HL-60/S4 (cell line): ENCODE measurements around the gene LAIR1.

Experiments
- in situ Hi-C: fragments of 300-500 bp; cut with MboI; formaldehyde crosslinking; loops from 2 replicates; pipeline ENCODE4 v1.14.3; 2022; ENCODE audit warnings: low sequenced_read_pairs

LAIR1 gene

DNA sequence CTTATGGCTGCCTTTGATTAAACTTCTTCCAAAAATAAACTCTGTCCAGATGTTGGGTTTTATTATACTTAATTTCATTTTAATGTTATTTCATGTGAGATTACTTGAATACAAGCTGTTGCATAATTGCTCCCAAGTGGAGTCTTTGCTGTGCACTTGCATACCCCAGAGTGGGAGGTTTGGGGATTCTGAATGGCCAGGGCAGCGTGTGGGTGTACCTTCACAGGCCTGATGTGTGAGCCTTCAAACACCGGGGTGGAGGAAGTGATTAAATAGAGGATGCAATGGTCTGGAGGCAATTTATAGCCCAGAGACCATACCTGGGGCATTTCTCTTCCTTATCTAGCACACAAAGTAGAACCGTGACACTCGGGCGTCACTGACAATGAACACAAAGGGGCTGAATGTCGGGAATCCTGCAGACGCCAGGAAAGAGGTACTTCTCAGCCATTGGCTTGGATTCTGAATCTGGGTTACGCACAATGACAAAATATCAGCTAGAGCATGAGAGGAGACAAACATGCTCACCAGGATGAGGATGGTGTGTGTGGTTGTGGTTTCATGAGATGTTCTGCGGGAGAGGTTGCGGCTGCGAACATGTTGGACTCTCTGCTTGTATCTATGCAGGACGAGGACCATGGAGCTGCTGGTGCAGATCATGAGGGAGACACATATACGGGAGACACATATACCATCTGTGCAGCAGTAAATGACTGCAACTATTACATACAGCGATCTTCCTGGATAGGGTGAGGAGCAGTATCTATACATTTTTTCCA is 44.6 kb downstream of the LAIR1 start:
- in situ Hi-C loops: no loop called here

GRCh38 chr19:54319049-54319448 is 45.7 kb downstream of the LAIR1 start:
- in situ Hi-C loops: no loop called here

- in situ Hi-C loops: no loop called here
Measured at GRCh38 chr19:54317965-54318240, 46.8 kb downstream of the LAIR1 start.

DNA sequence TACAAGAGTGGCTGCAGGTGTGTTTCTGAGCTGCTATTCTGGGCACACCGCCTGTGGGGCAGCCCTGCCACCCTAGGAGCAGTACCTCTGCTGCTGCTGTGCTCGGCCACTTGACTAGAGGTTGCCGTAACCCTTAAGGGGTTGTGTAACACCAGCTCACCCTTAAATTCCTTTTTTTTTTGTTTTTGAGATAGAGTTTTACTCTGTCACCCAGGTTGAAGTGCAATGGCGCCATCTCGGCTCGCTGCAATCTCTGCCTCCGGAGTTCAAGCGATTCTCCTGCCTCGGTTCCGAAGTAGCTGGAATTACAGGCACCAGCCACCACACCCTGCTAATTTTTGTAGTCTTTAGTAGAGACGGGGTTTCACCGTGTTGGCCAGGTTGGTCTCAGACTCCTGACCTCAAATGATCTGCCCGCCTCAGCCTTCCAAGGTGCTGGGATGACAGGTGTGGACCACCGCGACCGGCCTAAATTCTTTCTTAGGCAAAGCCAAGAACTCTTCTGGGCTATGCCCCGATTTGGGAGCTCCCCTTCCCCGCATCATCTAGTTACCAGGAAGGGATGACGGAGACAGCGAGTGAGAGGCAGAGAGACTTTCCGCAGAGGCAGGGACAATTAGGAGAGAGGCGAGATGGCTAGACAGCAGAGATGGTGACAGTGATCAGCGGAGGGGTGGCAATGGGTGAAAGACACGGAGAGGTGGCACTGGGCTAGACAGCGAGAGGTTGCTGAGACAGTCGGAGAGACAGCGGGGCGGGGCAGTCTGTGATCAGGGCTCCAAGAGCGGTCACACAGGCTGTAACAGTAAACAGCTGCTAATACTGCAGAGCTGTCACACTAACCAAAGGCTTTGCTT is 47.4 kb downstream of the LAIR1 start:
- in situ Hi-C loops: no loop called here

GRCh38 chr19:54316746-54317107 is 48.0 kb downstream of the LAIR1 start:
- in situ Hi-C loops: no loop called here

DNA sequence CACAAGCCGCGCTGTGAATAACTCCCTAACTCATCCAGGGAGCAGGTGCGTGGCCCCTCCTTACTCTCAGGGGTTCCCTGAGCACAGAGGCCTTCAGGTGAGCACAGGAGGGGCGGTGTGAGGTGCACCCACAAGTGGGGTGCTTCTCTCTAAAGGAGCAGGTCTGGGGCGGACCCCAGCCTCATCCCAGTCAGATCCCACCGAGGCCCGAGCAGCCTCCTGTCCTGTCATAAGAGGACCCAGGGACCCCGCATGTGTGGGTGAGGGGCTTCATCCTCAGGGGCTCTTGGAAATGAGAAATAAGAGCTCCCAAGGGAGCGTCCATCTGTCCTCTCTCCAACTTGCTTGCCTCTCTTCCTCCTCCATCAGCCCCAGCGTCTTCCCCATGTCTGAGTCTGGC is 48.8 kb downstream of the LAIR1 start:
- in situ Hi-C loops: no loop called here

- in situ Hi-C loops: no loop called here
Measured at GRCh38 chr19:54312436-54313377, 52.0 kb downstream of the LAIR1 start, which contains the start of gene LILRA5. TSS of gene LILRA5 (minus strand) at chr19:54313166. CDS start at chr19:54313019, 147 bp downstream.

- in situ Hi-C loops: no loop called here
Measured at GRCh38 chr19:54312011-54312410, 52.7 kb downstream of the LAIR1 start.

DNA sequence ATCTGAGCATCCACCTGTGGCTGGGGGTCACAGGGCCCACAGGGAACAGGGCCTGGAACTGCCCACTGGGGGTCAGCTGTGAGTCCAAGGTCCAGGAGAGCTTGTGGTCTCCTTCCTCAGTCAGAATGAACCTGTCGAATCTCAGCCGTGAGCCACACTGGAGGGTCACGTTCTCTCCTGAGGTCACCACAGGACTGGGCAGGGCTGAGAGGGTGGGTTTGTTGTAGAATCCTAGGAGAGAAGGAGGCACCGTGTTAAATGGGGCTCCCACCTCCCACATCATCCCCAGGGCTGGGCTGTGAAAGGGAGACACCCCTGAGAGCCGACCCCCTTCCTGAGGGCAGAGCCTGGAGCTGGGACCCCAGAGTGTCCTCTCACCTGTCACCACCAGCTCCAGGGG is 53.2 kb downstream of the LAIR1 start:
- in situ Hi-C loops: no loop called here

DNA sequence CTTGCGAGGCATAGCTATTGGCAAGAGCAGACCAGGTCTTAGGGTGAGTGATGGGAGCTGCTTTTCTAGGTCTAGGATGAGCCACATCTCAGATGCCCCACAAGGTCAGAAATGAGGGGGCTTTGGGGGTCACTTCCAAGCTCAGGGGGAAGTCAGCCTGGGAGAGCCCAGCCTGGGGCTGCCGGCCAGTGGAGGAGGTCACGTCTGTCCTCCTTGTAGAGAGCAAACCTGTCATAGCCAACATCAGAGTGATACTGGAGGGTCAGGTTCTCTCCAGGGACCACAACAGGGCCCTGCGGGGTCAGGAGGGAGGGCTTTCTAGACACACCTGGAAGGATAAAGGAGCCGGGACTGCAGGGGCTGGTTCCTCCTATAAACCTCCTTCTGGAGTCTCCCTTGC is 54.2 kb downstream of the LAIR1 start:
- in situ Hi-C loops: no loop called here

GRCh38 chr19:54309811-54310210 is 54.9 kb downstream of the LAIR1 start:
- in situ Hi-C loops: no loop called here

GRCh38 chr19:54307389-54308020 is 57.2 kb downstream of the LAIR1 start:
- in situ Hi-C loops: no loop called here

DNA sequence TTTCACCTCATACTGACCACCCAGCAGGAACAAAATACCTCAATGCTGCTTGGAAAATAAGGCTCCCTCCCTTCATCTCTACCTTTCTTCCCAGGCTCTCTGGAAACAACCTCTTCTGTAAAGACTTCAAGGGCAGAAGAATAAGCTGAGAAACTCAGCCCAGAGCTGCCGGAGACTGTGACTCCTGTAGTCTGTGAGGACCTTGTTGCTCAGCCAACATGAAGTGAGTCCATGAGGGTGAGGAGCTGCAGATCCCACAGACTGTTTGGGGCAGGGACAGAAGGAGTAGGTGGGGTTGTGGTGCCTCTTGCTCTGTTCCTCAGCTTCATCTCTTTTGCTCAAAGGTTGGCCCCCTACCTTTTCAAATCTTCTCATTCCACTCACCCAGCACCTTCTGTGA is 59.6 kb downstream of the LAIR1 start:
- in situ Hi-C loops: no loop called here

GRCh38 chr19:54302257-54302656 is 62.5 kb downstream of the LAIR1 start:
- in situ Hi-C loops: no loop called here
